Transverse colon (tissue), 4 donors: ENCODE results near the gene SIGLECL1.

Experiments
- POLR2A ChIP-seq: fragments of 450-650 bp; IDR thresholded peaks from one replicate; pipeline ENCODE4 v1.6.1; 2016; ENCODE audit warnings: antibody characterized with exemption, mild to moderate bottlenecking, moderate library complexity
- POLR2AphosphoS5 ChIP-seq, 3 donors: sonication (generic); formaldehyde crosslinking; IDR thresholded peaks; one replicate each; pipeline ENCODE4 v1.6.1; 2016; ENCODE audit warnings: antibody characterized with exemption in 3 of 3
- TF ChIP-seq, protein P1 (sequence below), 5 experiments: fragments of 200-600 bp in 3 of 5; fragments of 450-650 bp in 2 of 5; sonication (generic) in 3 of 5; IDR thresholded peaks; 1 replicate in 2 of 5; 2 replicates in 3 of 5; pipeline ENCODE4 v1.5.1; 2016 to 2017; ENCODE audit warnings: antibody characterized with exemption in 5 of 5, inconsistent platforms in 3 of 5, mild to moderate bottlenecking in 2 of 5, moderate library complexity in 1 of 5

DNA sequence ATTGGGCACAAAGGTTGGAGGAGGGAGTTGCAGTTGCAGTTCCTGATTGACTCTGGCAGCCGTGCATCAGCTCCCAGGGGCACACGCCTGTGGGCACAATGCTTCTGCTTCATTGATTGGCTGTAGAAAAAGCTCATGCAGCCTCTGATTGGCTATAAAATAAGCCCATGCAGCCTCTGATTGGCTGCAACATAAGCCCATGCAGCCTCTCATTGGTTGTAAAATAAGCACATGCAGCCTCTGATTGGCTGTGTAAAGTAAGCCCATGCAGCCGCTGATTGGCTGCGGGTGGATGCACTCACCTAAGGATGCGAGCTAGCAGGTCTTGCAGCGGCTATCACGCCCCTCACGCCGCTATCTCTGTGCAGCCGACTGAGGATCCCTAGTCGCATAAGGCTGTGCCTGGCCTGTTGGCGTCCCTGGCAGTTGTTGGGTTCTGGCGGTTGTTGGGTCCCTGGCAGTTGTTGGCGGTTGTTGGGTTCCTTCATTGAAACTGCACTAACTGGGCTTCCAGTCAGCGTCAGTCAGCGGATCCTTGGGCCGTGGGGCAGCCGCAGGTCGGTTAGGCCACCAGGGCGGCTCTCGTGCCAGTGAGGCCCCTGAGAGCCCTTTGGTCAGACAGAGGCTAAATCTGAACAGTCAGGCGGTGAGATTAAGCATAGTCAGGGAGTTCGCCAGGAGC is at the start of gene SIGLECL1:
- TF ChIP-seq, protein P1, sequence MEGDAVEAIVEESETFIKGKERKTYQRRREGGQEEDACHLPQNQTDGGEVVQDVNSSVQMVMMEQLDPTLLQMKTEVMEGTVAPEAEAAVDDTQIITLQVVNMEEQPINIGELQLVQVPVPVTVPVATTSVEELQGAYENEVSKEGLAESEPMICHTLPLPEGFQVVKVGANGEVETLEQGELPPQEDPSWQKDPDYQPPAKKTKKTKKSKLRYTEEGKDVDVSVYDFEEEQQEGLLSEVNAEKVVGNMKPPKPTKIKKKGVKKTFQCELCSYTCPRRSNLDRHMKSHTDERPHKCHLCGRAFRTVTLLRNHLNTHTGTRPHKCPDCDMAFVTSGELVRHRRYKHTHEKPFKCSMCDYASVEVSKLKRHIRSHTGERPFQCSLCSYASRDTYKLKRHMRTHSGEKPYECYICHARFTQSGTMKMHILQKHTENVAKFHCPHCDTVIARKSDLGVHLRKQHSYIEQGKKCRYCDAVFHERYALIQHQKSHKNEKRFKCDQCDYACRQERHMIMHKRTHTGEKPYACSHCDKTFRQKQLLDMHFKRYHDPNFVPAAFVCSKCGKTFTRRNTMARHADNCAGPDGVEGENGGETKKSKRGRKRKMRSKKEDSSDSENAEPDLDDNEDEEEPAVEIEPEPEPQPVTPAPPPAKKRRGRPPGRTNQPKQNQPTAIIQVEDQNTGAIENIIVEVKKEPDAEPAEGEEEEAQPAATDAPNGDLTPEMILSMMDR (IDR thresholded peaks at IDR 0.05) = no peak
- TF ChIP-seq POLR2A (no peak), POLR2AphosphoS5 (IDR thresholded peaks at IDR 0.05) (no peak)
